ENCODE results near the gene ZNF362.

- TF ChIP-seq CTCF (conservative IDR thresholded peaks at IDR 0.05; ENCODE audit: low read depth in 2 of 2) (no peak), ZNF114 (CRISPR knock-in tag; IDR thresholded peaks at IDR 0.05) (no peak), POLR2AphosphoS5 (IDR thresholded peaks at IDR 0.05; ENCODE audit: low read depth) (no peak), ETS1 (IDR thresholded peaks at IDR 0.05) (no peak), EZH2 (IDR thresholded peaks at IDR 0.05; ENCODE audit: low read depth, unreplicated experiment) (no peak), JUNB (IDR thresholded peaks at IDR 0.05; ENCODE audit: unreplicated experiment) (no peak), EZH2phosphoT487 (IDR thresholded peaks at IDR 0.05; ENCODE audit: unreplicated experiment) (no peak)
Measured at GRCh38 chr1:33332357-33332789, 76.1 kb downstream of the ZNF362 start.
